ENCODE data around the gene TDRD7. TPM values are rescaled to one million over a fixed set of nuclear protein-coding genes. Genes with fewer than 3 reads are reported as not detected.

Gene TDRD7
- total and polyA plus RNA-seq, 2 of the 13 experiments (the other 11 are each of a cell fraction or from before 2014, with no cell fraction given): 9.8 to 15.5 TPM

- TF ChIP-seq AGO2 (optimal IDR thresholded peaks at IDR 0.05; ENCODE audit: low read depth, low read length) (no peak), SRY (CRISPR knock-in tag; IDR thresholded peaks at IDR 0.05) (no peak), ZNF776 (CRISPR knock-in tag; IDR thresholded peaks at IDR 0.05) (no peak), REL (CRISPR knock-in tag; conservative IDR thresholded peaks at IDR 0.05) (no peak), GLMP (CRISPR knock-in tag; IDR thresholded peaks at IDR 0.05; ENCODE audit: borderline replicate concordance) (no peak), SRSF4 (IDR thresholded peaks at IDR 0.05; ENCODE audit: low read depth, low read length, poor library complexity, severe bottlenecking) (no peak), HNF4A (CRISPR knock-in tag; IDR thresholded peaks at IDR 0.05) (no peak), ARHGAP35 (CRISPR knock-in tag; IDR thresholded peaks at IDR 0.05; ENCODE audit: borderline replicate concordance) (no peak), ZNF746 (CRISPR knock-in tag; IDR thresholded peaks at IDR 0.05) (no peak), TBX3 (IDR thresholded peaks at IDR 0.05; ENCODE audit: borderline replicate concordance) (no peak), ZNF318 (CRISPR knock-in tag; IDR thresholded peaks at IDR 0.05) (no peak), ZNF709 (CRISPR knock-in tag; IDR thresholded peaks at IDR 0.05) (no peak), DBP (CRISPR knock-in tag; IDR thresholded peaks at IDR 0.05; ENCODE audit: not compliant biosample characterization) (no peak), GFI1 (CRISPR knock-in tag; IDR thresholded peaks at IDR 0.05; ENCODE audit: borderline replicate concordance) (no peak), ZNF512 (CRISPR knock-in tag; IDR thresholded peaks at IDR 0.05) (no peak), PLSCR1 (CRISPR knock-in tag; IDR thresholded peaks at IDR 0.05; ENCODE audit: borderline replicate concordance) (no peak)
Measured at GRCh38 chr9:97501177-97501971, 89.5 kb downstream of the TDRD7 start, which contains the start of gene TMOD1 (continued).

Measured in HepG2 (cell line).